ENCODE measurements around the gene AOPEP.

The AOPEP gene

GRCh38 chr9:95090023-95090791 is 363.7 kb downstream of the AOPEP start:
- DNase-seq: no peak

DNA sequence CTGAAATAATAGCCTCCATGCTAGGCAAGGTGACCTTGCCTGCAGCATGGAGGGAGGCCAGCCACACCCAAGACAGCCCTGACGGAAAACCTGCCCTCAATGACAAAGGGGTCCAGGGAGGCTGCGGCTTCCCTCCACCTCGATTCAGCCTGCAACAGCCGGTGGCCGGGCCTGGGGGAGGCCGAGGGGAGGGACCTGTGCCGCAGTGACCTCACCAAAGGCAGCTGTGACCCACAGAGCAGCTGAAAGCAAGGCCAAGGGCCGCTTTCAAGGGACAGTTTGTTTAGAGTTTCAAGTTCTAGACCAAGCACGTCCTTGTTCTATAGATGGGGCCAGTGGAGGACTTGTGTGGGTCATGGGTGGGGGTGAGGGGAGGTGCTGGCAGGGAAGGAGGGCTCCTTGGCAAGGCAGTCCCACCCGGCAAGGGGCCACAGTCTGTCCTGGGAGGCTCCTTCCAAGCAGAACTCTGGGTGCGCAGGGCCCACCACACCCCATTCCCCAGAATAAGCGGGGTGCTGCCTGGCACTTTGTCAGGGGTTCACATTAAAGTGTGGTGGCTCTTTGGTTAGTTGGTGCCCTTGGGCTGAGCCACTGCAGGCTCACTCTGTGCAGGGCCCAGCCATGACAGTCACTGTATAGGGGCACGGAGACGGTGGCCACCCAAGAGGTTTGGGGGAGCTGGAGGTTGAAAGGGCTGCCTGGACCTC is 364.5 kb downstream of the AOPEP start:
- no peak for DNase-seq

- no peak for DNase-seq
Observed at GRCh38 chr9:95091601-95092261, 365.2 kb downstream of the AOPEP start.

DNA sequence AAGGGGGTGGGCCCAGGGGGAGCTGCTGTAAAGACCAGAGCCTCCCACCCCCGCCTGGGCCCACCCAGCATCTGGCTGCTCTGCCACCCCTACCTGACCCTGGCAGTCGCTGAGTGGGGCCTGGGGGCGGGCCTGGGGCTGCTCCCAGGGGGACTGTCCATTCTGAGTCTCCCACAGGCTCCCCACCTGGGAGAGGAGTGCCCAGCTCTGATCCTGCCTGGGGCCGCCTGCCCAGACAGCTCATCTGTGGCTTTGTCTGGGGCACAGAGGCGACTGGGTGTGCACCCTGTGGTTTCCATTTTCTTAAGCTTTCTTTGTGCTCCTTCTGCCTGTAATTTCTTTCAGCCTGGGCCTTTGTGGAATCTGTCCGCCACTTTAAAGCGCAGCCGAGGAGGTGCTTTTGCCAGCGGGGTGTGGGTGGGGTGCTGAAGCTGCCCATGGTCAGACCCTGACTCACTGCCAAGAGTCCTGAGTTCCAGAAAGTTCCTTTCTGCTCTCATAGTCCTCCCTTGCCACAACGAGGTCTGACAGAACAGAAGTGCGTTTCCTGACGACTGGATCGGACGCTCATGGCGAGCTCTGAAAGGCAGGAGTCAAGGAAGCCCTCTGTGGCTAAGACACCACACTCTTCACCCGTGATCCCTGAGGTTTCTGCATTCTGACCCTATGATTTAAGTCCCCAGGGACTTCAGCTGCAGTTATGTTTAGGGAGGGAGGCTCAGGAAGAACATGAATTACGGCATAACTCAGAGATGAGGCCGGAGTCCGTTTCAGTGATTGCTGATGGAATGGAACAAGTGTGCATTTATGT is 366.0 kb downstream of the AOPEP start:
- DNase-seq: no peak

GRCh38 chr9:95093586-95093985 is 367.1 kb downstream of the AOPEP start:
- DNase-seq: no peak

- no peak for DNase-seq
Observed at GRCh38 chr9:95094002-95094401, 367.5 kb downstream of the AOPEP start.

DNA sequence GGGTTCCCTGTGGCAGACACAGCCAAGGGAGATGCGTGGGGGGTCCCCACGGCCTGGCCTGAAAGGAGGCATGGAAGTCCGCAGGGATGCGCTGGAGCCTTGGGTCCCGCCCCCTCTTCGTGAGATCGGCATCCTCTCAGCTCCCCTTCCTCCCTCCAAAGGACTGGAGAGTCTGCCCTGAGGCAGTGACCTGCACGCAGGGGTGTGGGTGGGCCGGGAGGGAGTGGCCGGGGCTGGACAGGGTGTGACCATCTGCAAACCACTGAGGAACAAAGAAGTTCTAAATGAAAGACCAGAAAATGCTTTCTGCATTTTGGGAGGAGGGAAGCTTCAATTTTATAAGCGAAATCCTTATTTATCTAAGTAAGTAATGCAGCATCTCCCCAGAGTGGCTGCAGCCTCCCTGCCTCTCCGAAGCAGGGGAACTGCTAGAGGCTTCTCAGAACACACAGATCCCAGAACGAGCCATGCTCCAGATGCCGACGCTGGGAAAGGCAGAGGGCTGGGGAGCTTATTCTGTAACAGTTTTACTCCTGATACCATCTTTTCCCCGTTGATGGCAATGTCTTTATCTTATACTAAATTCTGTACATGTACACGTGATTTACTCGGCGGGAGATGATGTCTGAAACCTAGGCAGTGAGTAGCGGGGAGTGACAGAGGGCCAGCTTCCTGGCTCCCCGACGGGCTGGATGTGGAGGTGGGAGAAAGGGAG is 369.3 kb downstream of the AOPEP start:
- no peak for DNase-seq

DNA sequence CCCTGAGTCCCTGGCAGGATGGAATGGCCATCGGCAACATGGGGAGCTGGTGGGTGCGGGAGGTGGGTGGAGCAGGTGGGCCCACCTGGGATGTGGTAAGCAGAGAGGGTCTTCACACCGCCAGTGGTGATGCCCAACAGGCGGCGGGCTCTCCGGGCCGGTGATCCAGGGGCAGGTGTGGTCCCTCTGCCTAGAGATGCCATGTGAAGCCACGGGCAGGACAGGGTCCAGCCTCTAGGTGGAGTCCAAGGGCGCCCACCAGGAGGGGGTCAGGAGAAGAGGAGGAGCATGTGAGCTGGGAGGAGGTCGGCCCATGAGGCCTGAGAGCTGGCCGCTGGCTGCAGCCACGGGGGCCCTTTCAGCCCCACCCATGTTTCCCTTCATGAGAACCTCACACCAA is 369.9 kb downstream of the AOPEP start:
- DNase-seq: no peak

- no peak for DNase-seq
Observed at GRCh38 chr9:95096807-95097206, 370.3 kb downstream of the AOPEP start.

- no peak for DNase-seq
Observed at GRCh38 chr9:95097279-95097678, 370.8 kb downstream of the AOPEP start.

DNA sequence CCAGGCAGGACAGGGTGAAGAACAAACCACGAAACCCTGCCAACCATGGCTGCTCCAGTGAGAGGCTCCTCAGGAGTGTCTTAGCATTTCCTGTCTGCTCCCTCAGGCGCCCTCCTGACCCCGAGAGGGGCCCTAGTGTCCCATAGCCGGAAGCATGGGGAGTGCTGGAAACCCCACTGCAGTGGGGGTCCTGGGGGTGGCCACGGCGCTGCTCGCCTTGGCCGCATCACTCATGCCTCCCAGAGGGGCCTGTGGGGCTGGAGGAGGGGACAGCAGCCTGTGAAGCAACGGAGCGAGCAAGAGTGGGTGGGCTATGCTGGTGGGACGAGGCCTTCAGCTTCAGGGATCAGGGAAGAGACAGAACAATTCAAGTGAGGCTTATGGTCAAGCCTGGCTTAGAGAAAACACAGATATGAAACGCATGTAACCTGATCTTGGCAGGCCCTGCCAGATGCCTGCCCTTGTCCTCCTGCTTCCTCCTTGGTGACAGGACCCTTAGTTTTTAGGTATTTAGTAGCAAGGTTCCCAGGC is 372.0 kb downstream of the AOPEP start:
- no peak for DNase-seq

- DNase-seq: no peak
Observed at GRCh38 chr9:95099321-95100070, 373.0 kb downstream of the AOPEP start.

DNA sequence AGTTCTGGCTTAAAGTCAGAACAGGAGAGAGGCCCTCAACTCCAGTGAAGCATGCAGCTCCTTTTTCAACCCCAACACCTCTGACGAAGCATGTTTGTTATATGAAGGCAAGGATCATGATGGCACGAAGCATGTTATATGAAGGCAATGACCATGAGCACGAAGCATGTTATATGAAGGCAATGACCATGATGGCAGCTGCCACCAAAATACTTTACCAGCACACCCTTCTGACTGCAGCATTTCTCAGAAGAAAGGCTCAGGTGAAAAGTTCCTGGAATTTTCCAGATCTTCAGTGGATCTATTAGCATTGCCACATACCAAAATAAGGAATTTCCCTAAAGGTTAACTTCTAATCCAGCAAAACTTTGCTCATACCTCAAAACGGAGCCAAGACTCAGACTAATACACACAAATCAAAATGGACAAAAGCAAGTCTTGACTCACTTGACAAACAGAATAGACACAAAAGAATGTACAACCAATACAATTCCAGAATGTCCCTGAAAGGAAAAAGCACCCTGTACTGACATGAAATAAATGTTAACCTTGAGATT is 373.6 kb downstream of the AOPEP start:
- no peak for DNase-seq

- no peak for DNase-seq
Observed at GRCh38 chr9:95101326-95101725, 374.8 kb downstream of the AOPEP start.

DNA sequence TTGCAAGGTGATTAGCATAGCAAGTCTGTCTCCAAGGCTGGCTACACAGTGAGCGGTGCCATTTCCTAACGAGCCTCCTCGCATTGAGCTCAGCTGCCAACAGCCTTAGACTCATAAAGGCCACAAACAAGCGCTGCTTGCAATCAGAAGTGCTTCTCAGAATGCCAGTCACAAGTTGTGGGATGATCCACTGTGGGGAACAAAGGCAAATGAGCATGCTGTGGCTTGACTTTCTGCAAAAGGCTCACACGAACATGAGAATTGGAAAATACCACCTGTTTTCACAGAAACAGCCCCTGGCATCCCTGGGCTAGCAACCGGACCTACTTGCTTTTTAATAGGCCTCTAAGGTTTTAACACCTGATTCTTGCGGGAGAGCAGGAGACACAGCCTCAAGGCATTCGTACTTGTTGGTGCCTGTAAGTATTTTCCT is 375.5 kb downstream of the AOPEP start:
- DNase-seq: no peak

DNA sequence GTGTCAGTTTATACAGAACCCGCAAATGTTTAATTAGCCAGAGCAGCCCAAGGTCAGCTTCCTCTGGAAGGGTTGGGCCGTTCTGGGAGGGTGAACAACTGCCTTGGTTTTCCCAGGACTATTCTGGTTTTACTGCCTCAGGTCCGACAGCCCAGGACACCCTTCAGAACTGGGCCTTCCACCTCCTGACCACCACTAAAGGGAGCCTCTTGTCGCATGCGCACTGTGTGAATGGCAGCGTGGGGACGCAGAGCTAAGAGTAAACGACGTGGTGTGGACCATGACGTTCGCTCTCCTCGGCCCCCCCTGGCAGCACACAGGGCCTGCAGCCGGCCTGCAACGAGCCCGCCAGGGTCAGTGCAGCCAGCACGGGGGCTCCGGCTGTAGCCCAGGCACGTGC is 376.1 kb downstream of the AOPEP start:
- no peak for DNase-seq

GRCh38 chr9:95103281-95103771 is 376.8 kb downstream of the AOPEP start:
- DNase-seq: no peak

GRCh38 chr9:95103871-95104580 is 377.5 kb downstream of the AOPEP start:
- DNase-seq: no peak

DNA sequence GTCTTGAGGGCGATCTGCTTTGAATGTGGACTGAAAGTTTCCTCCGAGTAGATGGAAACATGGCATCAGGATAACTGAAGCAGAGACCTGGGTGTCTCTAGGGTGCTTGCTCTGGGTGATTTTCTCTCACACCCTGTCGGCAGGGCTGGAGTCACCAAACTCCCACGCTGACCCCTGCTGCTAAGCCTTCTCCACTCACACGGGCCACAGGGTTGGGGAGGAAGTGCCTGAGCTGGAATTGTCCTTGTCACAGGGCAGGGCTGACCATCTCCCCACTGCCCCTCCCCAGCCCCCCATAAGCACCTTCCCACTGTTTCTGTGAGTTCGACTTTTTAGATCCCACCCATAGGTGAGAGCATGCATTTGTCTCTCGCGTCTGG is 378.1 kb downstream of the AOPEP start:
- DNase-seq: no peak

GRCh38 chr9:95104980-95105379 is 378.5 kb downstream of the AOPEP start:
- DNase-seq: no peak

Measured in inflammatory macrophage treated with lipopolysaccharide for 1 hour (primary cell).